Transverse colon (tissue), 4 donors: ENCODE data around the gene SCARF1.

ENCODE experiments used
- CTCF ChIP-seq, 5 experiments: fragments of 200-600 bp in 3 of 5; fragments of 450-650 bp in 2 of 5; sonication (generic) in 3 of 5; IDR thresholded peaks; 1 replicate in 2 of 5; 2 replicates in 3 of 5; pipeline ENCODE4 v1.5.1; 2016 to 2017; ENCODE audit warnings: antibody characterized with exemption in 5 of 5, inconsistent platforms in 3 of 5, mild to moderate bottlenecking in 2 of 5, moderate library complexity in 1 of 5
- EP300 ChIP-seq: sonication (generic); formaldehyde crosslinking; IDR thresholded peaks from one replicate; pipeline ENCODE4 v1.6.1; 2017; ENCODE audit warnings: antibody characterized with exemption, low read depth
- POLR2A ChIP-seq: fragments of 450-650 bp; IDR thresholded peaks from one replicate; pipeline ENCODE4 v1.6.1; 2016; ENCODE audit warnings: antibody characterized with exemption, mild to moderate bottlenecking, moderate library complexity
- POLR2AphosphoS5 ChIP-seq, 3 donors: sonication (generic); formaldehyde crosslinking; IDR thresholded peaks; one replicate each; pipeline ENCODE4 v1.6.1; 2016; ENCODE audit warnings: antibody characterized with exemption in 3 of 3

GRCh38 chr17:1611715-1612114, 33.8 kb downstream of the SCARF1 start:
- no peak for TF ChIP-seq EP300
- no peak for TF ChIP-seq CTCF (IDR thresholded peaks at IDR 0.05)
- TF ChIP-seq POLR2AphosphoS5 (IDR thresholded peaks at IDR 0.05) = no peak
- TF ChIP-seq POLR2A = no peak
